ENCODE results near the gene SYDE2. TPM values are rescaled to one million over a fixed set of nuclear protein-coding genes. Genes with fewer than 3 reads are reported as not detected.
A peak's percentile ranks its signal among the peaks of the same experiment; 100 is the strongest.

Gene SYDE2
- total and polyA plus RNA-seq, 9 of the 15 experiments (the other 6 are each of a cell fraction or from before 2014, with no cell fraction given), result 0.39 to 8.7 (median 4.5) TPM

DNA sequence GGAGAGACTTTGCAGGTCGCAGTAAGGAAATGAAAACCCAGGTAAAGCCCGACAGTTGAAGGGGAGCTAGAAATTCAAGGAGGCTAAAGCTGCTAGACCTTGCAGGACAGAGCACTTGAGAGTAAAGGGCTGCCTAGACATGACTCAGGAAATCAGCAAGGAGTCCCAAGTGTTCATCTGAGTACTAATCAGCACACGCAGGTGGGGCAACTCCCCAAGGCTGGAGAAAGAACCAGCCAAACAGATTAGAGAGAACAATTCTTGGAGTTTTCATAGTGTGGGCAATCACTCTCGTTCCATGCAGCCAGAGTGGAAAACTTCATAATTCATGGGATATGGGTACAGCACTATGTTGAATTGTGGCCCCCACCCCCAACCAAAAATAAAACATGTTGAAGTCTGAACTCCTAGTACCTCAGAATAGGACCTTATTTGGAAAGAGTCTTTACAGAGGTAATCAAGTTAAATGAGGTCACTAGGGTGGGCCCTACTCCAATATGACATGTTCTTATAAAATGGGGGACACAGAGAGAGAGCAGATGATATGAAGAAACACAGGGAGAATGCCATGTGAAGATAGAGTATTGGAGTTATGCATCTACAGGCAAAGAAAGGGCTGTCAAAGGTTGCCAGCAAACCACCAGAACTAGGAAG is 28.0 kb downstream of the SYDE2 start (continued):
- no peak for TF ChIP-seq ETV1 (tag; conservative IDR thresholded peaks at IDR 0.05; ENCODE audit: low read depth)
- TF ChIP-seq TFAM (CRISPR knock-in tag; conservative IDR thresholded peaks at IDR 0.05), result no peak
- TF ChIP-seq ETV6 (IDR thresholded peaks at IDR 0.05; ENCODE audit: borderline replicate concordance in 1 of 2, low read depth in 2 of 2, low read length in 1 of 2), result no peak
- no peak for TF ChIP-seq ETV6 (CRISPR knock-in tag; IDR thresholded peaks at IDR 0.05; ENCODE audit: borderline replicate concordance)
- TF ChIP-seq, protein P1, sequence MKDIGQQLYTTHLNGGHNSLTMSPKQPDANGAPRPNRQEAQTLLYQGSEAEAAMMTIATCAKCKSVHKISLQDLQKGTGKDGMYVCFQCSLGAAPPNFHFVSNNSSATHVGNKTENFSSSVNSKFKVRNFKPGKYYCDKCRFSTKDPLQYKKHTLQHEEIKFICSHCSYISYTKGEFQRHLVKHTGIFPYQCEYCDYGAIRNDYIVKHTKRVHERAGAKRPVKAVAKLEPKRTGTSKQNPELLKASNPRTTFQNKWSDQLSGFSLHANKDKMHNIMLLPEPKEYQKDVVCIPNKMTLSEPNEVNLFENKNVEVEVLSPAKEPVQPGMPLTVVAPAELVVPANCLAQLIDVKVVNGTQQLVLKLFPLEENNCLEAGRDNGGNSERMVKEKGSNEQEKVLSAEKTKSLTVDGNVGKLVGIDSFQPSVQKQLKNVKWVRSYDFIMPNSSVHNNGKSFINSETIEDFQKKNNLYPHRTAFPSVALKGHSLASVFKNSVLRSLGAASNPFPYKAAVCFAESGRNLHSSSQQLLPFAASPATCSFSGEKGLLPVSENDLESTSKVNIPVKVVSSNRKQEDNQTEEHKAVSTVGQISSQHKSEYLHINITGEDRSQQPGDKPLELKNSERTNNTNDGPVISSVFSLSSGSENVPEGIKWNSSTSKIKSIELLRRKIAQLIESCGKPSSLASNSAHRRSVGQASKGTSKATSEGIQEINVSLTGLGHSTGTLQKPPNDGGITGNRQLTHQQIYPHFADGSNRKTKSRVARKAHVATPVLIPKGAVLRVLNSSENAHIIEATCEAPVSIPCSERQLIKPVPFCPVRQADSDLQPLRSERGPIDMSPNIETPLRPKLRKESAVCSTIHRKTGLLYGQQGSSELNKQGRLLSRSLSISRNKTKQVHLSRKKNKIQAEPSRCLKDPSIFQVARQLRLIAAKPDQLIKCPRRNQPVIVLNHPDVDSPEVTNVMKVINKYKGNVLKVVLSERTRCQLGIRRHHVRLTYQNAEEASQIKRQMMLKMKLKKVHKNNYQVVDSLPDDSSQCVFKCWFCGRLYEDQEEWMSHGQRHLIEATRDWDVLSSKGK (CRISPR knock-in tag; IDR thresholded peaks at IDR 0.05), result no peak
- no peak for TF ChIP-seq ERF (CRISPR knock-in tag; IDR thresholded peaks at IDR 0.05)
- TF ChIP-seq U2AF2 (optimal IDR thresholded peaks at IDR 0.05; ENCODE audit: low read depth, low read length), result no peak
- TF ChIP-seq MTA2 (IDR thresholded peaks at IDR 0.05; ENCODE audit: low read depth), result peak; percentile 53
- TF ChIP-seq, protein P2, sequence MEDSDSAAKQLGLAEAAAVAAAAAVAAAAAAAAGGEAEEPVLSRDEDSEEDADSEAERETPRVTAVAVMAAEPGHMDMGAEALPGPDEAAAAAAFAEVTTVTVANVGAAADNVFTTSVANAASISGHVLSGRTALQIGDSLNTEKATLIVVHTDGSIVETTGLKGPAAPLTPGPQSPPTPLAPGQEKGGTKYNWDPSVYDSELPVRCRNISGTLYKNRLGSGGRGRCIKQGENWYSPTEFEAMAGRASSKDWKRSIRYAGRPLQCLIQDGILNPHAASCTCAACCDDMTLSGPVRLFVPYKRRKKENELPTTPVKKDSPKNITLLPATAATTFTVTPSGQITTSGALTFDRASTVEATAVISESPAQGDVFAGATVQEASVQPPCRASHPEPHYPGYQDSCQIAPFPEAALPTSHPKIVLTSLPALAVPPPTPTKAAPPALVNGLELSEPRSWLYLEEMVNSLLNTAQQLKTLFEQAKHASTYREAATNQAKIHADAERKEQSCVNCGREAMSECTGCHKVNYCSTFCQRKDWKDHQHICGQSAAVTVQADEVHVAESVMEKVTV (CRISPR knock-in tag; IDR thresholded peaks at IDR 0.05), result no peak
- no peak for TF ChIP-seq U2AF1 (optimal IDR thresholded peaks at IDR 0.05; ENCODE audit: low read depth, low read length)
- no peak for TF ChIP-seq ZNF121 (CRISPR knock-in tag; conservative IDR thresholded peaks at IDR 0.05)
